SIG-M5 (cell line): ENCODE measurements around the gene CEP162.
"Not testable (repeated sequence)": the region's sequence is repeated elsewhere in the genome, so short reads cannot be mapped to it uniquely, and the experiment has no call there.

ENCODE experiments used
- DNase-seq: peaks from one replicate; lab custom pipeline; 2025; lab: John Stamatoyannopoulos, UW

The CEP162 gene, protein sequence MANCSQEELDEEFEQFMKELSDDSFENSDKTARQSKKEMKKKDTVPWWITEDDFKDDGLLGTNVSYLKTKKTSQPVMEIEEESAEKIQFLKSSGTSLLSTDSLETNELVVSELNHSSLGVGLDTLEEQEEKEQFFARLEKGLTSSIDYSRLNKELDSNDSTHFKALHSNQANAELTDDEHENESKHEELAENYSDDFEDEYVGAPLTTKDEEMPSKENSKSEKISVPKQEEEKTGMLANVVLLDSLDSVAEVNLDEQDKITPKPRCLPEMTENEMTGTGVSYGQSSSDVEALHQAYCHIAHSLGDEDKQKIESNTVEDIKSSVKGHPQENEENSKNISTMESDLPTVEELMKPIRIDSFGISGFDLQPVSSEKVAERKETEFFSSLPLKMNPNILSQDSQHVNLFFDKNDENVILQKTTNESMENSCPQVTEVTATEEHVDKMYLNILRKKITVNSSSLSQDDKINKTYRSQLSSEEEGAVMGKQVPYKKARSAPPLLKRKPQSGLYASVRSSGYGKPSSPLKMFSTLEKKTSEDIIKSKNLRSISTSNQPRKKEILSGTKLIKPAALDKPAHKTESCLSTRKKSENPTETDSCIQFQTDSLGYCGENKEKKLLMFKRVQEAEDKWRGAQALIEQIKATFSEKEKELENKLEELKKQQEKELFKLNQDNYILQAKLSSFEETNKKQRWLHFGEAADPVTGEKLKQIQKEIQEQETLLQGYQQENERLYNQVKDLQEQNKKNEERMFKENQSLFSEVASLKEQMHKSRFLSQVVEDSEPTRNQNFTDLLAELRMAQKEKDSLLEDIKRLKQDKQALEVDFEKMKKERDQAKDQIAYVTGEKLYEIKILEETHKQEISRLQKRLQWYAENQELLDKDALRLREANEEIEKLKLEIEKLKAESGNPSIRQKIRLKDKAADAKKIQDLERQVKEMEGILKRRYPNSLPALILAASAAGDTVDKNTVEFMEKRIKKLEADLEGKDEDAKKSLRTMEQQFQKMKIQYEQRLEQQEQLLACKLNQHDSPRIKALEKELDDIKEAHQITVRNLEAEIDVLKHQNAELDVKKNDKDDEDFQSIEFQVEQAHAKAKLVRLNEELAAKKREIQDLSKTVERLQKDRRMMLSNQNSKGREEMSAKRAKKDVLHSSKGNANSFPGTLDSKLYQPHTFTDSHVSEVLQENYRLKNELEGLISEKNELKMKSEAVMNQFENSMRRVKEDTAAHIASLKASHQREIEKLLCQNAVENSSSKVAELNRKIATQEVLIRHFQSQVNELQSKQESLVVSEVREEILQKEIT (N-terminal part only)

DNA sequence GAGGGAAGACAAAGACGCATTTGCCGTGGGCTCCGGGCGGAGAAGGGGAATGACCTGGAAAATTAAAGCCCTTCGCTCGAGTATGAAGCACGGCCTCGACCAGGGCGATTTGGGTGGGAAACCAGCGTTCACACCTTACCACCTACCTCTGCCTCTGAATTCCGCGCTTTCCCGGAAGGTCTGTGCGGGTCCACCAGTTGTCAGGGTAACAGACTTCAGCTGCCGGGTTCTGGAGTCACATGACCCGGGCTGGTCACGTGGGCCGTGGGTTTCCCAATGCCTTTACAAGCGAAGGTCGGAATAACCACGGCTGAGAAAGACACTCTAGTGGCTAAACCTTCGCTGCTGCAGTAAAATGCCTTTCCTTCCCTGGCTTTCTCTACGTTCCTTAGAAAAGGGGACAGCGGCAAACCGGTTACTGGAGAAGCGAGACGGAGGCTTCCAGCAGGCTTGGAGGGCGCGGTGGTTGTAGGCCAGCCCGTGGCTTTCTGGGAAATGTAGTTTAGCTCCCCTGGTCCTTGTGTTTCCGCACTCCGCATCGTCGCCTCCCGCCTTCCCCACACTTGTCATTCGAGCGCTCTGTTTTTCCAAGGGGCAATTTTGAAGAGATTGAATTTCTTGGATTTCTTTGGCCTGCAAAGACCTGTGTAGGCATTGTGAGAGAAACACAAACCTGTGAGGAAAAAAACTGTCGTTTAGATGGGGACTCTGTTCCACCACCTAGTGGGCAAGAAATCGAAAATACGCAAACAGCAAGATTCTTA is at the start of gene CEP162:
TSS of gene CEP162 (minus strand) at position 210 of the 764 bp plus-strand sequence. CDS start 1,250 bp downstream, outside the sequence.
- peak; percentile 27 for DNase-seq

DNA sequence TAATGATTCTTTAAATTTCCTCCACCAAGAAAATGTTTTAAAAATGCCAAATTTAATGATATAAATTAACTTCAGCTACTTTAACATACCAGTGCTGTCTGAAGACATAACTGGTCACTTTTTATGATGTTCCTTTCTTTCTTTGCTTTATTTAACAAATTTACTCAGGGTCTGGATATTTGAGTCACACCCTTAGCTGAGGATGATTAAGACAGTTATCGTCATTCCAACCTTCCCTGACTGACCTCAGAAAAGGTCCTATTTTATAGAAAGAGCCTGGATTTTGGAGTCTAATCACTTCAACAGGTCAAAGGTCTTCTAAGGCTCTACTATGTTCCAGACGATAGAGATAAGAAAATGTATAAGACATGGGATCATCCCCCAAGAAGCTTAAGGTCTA is 47.4 kb upstream of the CEP162 start:
- DNase-seq, result no peak

DNA sequence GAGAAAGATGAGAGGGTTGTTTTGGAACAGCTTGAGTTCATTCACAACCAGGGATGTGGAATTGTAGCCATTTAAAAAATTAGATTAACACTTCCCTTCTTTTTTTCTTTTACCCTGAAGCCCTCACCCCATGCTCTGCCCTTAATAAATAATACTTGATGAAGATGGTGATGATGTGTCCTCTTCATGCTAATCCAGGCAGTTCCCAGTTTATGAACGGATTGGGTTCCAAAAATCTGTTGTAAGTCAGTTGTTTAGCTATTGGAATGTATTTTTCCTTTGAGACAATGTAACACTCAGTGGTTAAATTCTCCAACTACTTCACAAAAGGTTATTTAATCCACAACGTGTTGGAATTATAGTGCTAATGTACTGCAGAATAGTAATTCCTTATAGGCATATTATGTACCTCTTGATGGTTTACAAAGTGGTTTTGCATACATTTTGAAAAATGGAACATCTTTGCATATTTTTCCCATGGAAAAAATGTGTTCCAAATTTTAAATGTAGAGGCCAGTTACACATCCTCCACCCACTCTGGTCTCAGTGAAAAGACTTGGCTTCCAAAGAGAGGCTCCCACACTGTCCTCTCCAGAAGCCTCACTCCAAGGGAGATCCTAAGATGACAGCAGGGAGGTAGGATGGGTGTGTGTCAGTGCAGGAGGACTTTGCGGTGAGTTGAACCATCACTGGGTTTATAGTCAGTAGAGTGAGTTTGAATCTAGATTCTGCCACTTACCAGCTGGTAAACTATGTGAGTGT is 45.8 kb upstream of the CEP162 start:
- DNase-seq, result no peak

DNA sequence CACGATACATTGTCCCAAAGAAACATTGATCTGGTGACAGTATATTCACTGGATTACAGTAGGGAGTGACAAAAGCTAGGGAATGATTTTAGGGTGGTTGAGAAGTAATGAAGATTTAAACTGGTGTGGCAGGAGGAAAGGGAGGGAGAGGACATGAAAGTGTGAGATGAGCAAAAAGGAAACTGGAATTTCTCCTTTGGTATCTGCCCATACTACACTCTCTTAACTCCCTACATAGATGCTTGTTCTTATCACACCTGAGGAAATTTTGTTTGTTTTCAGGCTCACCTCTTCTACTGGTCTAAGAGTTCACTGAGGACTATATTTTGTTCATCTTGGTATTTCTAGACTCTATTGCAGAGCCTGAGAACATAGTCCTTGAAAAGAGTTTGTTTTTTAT is 44.9 kb upstream of the CEP162 start:
- DNase-seq, result no peak

DNA sequence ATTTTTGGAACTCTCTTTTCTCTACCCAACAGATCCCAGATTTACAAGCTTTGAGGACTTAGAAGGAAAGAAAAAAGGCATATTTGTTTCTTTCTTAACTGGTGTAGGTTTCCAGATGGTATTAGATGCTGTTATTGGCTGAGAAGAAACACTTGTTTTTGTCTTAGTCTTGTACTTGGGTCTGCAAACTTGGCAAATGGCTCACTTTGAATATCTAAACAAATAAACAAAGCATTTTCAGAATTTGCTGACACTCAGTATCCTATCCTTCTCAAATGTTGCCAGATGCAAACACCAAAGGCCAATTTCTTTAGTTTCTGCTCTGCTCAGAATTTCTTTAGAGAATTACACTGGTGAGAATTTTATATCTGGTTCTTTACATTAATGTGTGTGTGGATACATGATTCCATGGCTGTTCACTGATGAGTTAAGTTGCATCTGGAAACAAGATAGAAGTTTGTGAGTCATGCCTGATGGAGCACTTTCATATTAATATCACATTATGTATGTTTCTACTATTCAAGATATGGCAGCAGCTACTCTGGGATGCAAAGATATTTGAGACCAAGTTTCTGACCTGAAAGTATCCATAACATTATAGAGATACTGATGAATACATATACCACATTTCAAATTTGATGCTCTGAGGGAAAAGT is 43.7 kb upstream of the CEP162 start:
- no peak for DNase-seq

DNA sequence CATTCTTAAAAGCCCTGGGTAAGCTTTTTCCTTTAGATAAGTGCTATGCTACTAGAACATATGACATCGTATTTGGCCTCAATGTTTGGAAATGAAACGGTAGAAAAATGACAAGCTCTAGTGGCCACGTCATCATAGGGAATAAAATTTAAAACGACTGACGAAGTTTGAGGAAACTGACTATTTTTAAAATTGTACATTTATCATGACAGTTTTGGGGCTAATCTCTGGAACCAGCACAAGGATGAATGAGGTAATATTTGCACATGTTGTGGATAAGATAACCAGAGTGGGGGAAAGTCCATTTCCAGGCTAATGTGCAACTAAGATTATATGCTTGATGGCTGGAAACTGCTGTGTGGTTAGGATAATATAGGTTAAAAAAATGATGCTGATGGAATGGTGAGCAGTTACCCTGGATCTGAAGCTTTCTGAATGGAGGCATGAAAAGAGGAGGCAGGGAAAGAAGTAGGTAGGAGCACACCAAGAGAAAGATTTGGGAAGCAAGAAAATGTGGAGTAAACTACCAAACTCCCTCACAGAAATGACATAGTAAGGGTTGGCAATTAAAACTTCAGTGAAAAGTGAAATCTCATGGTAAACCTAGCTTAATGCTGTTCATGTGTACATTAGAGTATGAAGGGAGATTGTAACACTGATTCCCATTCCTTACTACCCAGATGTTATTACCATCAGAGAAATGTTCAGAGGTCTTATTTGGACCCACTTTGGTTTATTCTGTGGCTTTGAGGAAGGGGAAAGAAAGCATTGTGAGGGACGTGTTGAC is 42.7 kb upstream of the CEP162 start:
- DNase-seq, result no peak

DNA sequence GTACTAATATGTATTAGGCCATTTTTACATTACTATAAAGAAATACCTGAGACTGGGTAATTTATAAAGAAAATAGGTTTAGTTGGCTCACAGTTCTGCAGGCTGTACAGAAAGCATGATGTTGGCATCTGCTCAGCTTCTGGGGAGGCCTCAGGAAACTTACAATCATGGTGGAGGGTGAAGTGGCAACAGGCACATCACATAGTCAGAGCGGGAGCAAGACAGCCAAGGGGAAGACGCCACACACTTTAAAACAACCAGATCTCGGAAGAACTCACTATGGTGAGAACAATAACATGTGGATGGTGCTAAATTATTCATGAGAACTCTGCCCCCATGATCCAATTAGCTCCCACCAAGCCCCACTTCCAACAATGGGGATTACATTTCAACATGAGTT is 41.3 kb upstream of the CEP162 start:
- no peak for DNase-seq

DNA sequence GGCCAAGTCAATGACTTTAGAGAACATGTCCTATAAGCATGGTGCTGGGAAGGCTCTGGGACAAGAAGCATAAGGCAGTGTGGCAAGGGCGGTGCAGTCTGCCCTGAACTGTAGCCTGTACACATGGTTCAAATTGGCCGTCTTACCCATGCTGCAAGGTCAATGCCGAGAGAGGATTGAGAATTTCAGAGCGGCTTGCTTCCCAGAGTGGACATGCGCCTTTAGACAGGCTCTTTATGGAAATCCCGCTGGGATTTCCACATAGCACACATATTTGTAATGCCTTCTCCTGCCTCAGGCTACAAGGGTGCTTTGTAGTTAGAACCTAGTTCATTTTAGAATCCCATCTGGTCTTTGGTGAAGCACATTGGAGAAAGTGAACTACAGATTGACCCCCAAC is 36.1 kb upstream of the CEP162 start:
- no peak for DNase-seq

DNA sequence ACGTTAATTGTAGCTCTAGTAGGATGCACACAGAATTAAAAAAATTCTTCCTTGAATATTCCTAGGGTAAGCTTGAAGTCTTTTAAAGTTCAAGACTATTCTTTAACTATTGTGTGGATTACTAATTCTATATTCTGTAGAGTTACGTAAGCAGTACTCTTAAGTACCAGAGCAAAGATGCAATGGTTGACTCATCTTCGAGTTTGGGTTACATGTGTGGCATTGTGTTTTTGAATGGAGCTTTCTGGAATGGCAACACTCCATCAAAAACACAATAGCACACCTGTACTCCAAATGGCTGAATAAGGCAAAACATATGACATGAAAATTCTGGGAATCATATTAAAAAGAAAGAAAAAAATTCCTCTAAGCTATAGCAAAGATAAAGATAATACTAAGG is 33.5 kb upstream of the CEP162 start:
- DNase-seq, result no peak

DNA sequence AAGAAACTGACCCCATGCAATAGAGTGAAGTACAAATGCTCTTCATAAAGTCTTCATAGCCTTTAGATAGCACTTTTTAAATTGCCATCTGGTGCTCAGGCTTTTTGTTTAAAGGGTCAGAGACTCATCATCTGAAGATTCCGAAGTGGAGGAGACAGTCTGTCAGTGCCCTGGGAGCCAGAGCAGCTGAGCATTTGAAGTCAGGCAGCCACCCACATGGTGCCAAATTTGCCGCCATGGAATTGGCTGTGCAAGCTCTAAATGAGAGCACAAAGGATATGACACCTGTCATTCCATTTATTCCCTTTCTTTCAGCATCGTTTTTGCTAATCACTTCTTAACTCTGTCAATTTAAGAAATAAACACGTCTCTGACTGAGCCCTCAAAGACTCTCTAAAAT is 32.8 kb upstream of the CEP162 start:
- no peak for DNase-seq

DNA sequence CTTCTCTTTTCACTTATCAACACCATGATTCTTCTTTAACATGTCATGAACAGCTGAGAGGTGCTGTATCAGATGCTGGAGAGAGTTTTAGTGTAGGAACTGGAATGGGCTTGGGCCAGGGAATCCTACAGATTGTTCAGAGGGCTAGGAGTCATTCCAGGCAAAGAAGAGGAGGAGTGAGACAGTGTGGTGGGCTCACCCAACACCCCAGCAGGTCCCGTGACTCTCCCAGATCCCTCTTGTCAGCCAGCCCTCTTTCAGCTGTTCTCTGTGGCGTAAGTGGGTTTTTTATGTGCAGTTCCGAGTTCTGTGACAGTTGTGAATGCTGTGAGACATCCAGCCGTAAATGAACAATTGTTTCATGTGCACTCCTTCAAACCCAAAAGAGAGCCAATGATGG is 31.4 kb upstream of the CEP162 start:
- no peak for DNase-seq

DNA sequence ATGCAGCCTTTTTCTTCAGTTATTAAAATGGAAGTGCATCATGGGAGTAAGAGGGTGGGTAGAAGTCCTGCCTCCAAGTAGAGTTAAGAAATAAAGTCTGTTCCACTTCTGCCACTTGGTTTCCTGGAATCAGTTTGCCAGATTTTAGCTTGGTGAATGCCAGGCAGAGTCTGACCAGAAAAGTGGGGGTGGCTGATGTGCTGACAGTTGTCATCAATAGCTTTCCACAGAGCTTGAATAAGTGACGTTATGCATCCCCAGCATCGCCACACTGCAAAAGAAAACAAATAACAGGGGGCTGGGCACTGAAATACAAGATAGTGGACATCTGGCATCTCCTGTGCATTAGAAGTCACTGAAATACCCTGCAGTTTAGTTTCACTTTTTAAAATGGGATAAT is 30.8 kb upstream of the CEP162 start:
- no peak for DNase-seq

DNA sequence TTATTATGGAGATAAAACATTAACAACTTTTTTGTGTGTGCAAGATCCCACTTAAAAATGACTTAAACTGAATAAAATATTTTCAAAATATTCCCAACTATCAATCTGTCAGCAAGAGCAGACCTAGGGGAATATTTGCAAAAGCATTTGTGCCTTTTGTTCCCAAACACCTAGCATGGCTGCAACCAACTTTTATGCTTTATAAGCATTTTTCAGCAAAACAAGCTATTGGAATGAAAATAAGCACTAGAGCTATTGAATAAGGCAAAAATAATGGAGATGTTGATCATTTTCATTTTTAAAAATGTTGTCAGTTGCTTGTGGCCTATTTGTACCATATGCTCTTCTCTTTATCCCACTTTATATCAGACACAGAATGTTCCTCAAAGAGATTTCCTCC is 28.2 kb upstream of the CEP162 start:
- DNase-seq, result no peak

DNA sequence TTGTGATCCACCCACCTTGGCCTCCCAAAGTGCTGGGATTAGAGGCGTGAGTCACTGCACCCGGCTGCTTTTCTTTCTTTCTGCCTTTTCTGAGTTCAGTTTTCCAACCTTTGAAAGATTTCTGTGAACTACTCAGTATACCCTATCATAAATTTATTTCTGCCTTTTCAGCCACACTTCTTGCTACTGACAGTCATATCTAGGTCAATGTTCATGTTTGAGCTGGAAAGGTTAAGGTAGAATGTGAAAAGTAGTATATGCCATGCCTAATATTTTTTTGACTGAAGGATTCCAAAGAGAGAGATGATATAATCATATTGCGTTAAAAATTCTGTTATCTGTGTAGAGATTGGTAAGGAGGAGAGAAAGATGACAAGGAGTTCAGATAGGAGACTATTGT is 25.9 kb upstream of the CEP162 start:
- no peak for DNase-seq

DNA sequence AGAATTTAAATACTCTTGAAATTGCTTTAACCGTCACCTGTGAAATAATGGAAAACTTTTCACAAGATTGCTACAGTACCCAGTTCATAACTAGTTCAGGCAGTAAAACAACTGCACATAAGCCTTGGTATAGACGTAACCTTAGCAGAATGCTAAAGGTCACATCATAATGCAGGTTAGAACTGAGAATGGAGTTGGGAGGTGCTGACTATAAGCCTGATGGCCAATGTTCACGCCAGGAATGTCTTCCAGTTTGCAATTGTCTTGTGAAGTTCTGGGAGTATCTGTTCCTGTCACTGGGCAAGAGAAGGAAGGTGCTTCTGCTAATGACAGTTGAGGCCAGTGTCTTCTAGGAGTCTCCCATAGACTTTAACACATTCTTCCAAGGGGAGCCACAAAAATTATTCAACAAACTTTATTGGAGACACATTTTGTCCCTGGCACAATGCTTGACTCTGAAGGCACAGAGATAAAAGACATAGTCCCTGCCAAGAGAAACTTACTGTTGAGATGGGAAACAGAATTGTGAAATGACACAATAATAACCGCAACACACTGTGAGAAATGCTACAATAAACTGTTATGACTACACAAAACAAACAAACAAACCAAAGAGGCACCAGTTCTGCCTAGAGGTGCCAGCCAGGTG is 24.6 kb upstream of the CEP162 start:
- DNase-seq, result no peak

DNA sequence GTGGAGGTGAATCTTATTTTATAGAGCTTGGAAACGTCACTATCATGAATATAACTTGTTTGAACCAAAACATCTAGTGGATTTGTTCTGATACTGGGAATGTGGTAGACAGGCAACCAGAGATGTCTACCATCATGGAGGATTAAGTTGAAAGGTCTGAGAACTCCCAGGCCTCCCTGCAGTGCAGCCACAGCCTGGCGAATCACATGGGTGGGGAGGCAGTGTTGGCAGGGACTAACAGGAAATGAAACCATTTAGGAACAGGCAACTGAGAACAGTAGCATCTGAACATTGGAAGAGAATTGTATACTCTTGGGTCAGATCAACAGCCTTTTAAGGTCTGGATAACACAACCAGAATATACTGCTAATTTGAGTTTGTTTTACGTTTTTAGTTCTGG is 22.3 kb upstream of the CEP162 start:
- no peak for DNase-seq

DNA sequence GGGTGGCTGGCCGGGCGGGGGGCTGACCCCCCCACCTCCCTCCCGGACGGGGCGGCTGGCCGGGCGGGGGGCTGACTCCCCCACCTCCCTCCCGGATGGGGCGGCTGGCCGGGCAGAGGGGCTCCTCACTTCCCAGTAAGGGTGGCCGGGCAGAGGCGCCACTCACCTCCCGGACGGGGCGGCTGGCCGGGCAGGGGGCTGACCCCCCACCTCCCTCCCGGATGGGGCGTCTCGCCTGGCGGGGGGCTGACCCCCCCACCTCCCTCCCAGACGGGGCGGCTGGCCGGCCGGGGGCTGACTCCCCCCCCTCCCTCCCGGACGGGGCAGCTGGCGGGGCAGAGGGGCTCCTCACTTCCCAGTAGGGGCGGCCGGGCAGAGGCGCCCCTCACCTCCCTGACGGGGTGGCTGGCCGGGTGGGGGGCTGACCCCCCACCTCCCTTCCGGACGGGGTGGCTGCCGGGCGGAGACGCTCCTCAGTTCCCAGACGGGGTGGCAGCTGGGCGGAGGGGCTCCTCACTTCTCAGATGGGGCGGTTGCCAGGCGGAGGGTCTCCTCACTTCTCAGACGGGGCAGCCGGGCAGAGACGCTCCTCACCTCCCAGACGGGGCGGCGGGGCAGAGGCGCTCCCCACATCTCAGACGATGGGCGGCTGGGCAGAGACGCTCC is 17.1 kb upstream of the CEP162 start:
- DNase-seq, result not testable (repeated sequence)

DNA sequence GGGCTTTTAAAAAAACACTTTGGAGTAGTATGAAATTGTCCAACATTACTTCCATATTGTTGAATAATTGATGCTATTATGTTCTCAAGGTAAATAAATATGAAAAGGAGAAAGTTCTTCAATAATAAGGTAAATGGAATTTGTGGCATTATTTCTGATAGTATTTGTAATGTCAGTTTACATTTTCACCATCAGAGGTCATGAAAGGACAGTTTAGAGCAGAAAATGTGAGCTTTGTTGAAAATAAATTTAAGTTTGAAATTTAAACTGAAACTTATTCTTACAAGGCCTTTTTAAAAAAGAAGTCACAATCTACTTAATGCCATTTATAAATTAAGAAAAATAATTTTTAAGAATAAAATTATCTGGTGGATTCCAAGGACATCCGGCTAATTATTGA is 15.8 kb upstream of the CEP162 start:
- DNase-seq, result no peak
